ENCODE results near the gene NAA10.

NAA10 gene

DNA sequence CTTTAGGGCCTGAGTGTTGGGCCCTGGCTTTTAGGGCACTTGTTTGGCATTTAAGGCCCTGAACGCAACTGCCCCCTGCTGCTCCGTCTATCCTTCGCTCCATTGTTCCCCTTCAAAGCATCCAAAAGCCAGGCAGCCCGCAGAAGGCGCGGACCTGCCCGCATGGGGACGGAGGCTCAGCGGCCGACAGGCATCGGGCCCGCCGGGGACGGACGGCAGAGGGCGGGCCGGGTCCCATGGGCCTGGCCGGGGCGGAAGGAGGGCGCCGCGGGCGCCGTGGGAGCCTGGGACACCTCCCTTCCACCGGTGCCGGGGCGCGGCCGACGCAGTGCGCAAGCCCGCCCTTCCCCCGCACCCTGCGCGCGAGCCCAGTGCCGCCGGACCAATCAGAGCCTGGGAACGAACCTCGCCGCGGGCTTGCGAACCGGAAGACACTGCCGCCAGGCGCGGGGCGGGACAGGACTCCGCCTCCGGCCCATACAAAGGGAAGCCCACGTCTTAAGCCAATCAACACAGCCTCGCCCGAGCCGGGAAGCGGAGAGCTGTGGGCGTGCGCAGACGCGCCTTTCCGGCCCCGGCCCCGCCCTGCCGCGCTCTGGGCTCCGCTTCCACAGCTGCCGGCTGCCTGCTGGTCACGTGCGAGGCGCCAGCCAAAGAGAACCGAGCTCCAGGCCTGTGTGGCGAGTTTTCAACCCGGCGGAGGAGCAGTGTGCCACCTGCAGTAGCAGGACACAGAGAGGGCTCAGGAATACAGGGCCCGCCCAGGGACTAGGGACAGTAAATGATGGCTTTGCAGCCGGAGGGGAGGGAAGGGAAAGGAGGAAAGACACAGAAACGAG lies 6.7 kb downstream of the NAA10 start:
- Histone ChIP-seq H3K27ac (peak overlapping the region; percentile 78 to 91), H3K4me3 (peak overlapping the region; percentile 73)
- TF ChIP-seq, protein P1, sequence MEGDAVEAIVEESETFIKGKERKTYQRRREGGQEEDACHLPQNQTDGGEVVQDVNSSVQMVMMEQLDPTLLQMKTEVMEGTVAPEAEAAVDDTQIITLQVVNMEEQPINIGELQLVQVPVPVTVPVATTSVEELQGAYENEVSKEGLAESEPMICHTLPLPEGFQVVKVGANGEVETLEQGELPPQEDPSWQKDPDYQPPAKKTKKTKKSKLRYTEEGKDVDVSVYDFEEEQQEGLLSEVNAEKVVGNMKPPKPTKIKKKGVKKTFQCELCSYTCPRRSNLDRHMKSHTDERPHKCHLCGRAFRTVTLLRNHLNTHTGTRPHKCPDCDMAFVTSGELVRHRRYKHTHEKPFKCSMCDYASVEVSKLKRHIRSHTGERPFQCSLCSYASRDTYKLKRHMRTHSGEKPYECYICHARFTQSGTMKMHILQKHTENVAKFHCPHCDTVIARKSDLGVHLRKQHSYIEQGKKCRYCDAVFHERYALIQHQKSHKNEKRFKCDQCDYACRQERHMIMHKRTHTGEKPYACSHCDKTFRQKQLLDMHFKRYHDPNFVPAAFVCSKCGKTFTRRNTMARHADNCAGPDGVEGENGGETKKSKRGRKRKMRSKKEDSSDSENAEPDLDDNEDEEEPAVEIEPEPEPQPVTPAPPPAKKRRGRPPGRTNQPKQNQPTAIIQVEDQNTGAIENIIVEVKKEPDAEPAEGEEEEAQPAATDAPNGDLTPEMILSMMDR (IDR thresholded peaks at IDR 0.05), result no peak
- peak; percentile 98 for DNase-seq (ENCODE audit: low spot score)

DNA sequence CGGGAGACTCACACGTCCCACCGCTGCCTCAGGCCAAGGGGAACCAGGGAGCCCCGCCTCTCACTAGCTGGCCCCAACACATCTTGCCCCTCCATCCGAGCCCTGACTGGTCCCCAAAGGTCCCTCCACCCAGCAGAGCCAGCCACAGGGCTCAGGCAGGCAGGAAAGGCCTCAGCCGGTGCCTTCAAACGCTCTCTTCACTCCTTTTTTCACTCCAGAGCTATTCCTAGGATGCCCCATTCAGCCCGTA lies 7.2 kb downstream of the NAA10 start:
- TF ChIP-seq, protein P1 (IDR thresholded peaks at IDR 0.05), result no peak
- H3K4me3 ChIP-seq, result peak overlapping the region; percentile 73
- H3K27ac ChIP-seq, result peak overlapping the region; percentile 78 to 91
- no peak for DNase-seq (ENCODE audit: low spot score)

DNA sequence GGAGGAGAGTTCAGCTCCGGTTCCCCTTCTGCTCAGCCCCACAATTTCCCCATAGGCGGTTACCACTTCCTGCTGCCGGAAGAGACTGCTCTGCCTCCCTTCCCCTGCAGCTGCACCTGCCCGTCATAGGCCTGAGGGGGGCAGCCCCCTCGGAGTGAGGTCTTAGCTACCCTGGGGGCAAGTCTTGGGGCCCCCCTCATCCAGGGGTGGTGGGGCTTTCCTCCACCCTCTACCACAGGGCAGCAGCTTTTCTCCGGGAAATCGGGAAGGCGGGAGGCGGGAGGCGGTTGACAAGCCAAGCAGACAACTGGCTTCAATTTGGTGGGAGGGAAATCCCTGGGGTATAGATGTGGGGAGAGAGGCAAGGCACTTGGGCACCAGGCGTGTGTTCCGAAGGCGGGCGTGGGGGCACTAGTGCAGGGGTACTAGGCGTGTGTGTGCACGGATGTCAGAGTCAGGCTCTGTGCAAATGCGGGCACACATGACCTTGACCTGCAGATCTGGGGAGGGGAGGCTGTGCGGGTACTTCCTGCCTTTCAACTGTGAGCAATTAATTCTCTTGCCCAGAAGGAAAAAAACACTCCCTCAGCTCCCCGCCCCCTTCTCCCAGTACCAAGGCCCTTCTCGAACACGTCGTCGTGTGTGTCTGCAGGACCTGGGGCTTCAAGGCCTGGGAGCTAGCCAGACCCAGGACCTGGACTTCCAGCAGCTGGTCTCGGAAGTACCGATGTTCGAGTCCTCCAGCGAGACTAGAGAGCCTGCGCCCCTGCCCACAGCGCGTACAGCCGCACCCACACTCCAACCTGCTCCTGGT lies 7.8 kb downstream of the NAA10 start:
- TF ChIP-seq, protein P1 (IDR thresholded peaks at IDR 0.05), result no peak
- DNase-seq (ENCODE audit: low spot score), result no peak
- Histone ChIP-seq H3K4me3 (peak overlapping the region; percentile 73), H3K27ac (peak overlapping the region; percentile 78 to 91)

DNA sequence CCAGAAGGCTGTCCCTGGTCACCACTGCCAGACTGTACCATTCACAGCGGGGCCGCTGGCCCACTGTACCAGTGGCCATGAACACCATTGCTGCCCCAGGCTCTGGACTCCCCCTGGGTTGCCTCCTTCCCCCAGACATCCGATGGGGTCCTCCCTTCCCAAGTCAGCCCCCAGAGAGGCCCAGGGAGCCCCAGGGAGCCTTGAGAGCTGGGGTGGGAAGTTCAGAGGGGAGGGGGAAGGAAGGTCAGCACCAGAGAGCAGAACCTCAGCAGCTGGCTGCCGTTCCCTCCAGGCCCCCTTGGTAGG lies 8.3 kb downstream of the NAA10 start:
- no peak for DNase-seq (ENCODE audit: low spot score)
- TF ChIP-seq, protein P1 (IDR thresholded peaks at IDR 0.05), result no peak
- H3K27ac ChIP-seq, result peak overlapping the region; percentile 78 to 91
- peak overlapping the region; percentile 73 for H3K4me3 ChIP-seq

DNA sequence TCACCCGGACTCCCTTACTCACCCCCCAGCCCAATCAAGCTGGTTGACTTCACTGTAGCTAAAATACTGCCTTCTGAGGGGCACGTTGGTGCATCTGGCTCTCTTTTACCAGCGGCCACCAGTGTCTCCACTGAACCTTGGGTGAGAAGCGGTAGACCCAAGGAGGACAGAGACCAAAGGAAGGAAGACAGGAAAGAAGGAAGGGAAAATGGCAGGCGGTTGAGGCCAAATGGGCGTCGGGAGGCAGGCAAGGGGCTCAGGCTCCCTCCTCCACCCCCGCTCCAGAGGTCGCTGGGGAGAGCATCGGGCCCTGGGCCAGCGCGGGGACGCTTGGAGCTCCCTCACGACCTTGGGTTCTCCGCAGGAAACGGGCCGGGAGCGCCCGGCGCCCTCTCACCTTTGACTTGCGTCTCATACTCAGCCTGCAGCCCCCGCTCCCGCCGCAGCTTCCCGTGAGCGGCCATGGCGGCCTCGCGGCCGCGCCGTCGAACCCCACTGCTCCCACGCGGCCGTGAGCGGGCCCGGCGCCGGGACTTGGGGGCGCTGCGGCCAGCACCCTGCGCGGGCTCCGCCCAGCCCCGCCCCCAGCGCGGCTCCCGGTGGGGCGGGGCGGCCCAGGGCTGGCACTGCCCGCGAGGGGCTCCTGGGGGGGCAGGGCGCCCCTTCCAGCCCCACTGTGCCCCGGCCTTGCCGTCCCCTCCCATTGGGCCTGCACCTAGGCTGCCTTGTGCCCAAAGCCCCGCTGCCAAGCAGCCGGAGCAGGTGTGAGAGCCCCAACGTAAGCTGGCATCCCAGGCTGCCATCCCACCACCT lies 8.9 kb downstream of the NAA10 start, which contains the start of gene ARHGAP4:
TSS of gene ARHGAP4 (minus strand) at position 526 of the 813 bp plus-strand sequence. CDS start at position 464, 62 bp downstream.
- Histone ChIP-seq H3K4me3 (peak within 1 kb of the TSS; percentile 73), H3K27ac (peak within 1 kb of the TSS; percentile 78 to 91)
- DNase-seq (ENCODE audit: low spot score), result no peak
- TF ChIP-seq, protein P1 (IDR thresholded peaks at IDR 0.05), result no peak

DNA sequence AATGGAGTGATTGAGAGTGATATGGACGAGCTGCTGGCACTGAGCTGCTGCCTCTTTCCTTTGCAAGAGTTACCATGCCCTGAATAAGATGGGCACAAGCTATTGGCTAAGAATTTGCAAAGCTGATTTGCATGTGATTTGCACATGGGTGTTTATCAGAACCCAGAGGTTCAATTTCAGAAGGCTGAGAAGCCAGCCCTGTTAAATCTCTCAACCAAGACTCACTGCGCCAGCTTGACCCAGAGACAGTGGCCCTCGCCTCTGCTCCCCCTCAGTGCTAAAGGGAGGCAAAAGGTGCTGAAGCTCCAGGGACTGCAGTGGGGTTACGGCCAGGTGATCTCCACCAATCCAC lies 9.5 kb downstream of the NAA10 start:
- H3K4me3 ChIP-seq, result peak overlapping the region; percentile 73
- H3K27ac ChIP-seq, result peak overlapping the region in 1 of 2 donors; percentile 91

More for the DNA sequence above, 9.5 kb downstream of the NAA10 start:
- TF ChIP-seq, protein P1 (IDR thresholded peaks at IDR 0.05), result no peak
- DNase-seq (ENCODE audit: low spot score), result no peak
